ENCODE data around the gene ALPI. TPM values are rescaled to one million over a fixed set of nuclear protein-coding genes. Genes with fewer than 3 reads are reported as not detected.

ALPI gene
- total RNA-seq, 1 experiment from 2014 or later, result not detected

DNA sequence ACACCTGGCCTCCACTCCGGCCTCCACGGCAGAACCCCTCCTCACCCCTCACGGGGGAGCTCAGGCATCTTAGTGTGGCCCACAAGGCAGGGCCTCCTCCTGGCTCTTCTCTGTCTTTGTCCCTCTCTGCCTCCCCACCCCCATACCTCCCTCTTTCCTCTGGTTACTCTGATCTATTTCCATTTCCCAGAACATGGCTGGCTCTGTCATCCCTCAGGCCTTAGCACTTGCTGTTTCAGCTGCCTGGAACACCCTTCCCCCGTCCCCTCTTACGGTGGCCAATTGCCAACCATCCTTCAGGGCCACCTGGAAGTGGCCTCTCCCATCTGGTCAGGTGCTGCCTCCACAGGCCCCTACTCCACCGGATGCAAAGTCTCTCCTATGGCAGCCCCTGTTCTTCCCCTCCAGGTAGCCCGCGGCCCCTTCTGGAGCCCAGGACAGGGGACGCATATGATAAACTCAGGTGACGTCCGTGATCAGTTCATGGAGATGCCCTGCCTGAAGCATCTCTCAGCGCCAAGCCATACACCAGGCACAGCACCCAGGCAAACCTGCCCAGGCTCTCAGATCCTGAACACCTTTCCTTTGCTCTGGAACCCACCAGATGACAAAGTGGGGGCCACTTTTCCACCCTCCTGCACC, 35.3 kb downstream of the ALPI start (continued):
- TF ChIP-seq, protein P1, sequence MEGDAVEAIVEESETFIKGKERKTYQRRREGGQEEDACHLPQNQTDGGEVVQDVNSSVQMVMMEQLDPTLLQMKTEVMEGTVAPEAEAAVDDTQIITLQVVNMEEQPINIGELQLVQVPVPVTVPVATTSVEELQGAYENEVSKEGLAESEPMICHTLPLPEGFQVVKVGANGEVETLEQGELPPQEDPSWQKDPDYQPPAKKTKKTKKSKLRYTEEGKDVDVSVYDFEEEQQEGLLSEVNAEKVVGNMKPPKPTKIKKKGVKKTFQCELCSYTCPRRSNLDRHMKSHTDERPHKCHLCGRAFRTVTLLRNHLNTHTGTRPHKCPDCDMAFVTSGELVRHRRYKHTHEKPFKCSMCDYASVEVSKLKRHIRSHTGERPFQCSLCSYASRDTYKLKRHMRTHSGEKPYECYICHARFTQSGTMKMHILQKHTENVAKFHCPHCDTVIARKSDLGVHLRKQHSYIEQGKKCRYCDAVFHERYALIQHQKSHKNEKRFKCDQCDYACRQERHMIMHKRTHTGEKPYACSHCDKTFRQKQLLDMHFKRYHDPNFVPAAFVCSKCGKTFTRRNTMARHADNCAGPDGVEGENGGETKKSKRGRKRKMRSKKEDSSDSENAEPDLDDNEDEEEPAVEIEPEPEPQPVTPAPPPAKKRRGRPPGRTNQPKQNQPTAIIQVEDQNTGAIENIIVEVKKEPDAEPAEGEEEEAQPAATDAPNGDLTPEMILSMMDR (IDR thresholded peaks at IDR 0.05 in 2 of 3, conservative IDR thresholded peaks at IDR 0.05 in 1 of 3; ENCODE audit: borderline replicate concordance in 1 of 3, insufficient read depth in 1 of 3, low read depth in 2 of 3, low read length in 2 of 3), result no peak
- TF ChIP-seq, protein P2, sequence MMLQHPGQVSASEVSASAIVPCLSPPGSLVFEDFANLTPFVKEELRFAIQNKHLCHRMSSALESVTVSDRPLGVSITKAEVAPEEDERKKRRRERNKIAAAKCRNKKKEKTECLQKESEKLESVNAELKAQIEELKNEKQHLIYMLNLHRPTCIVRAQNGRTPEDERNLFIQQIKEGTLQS (IDR thresholded peaks at IDR 0.05), result no peak
- TF ChIP-seq EZH2 (IDR thresholded peaks at IDR 0.05) (no peak), JUND (IDR thresholded peaks at IDR 0.05) (no peak)

DNA sequence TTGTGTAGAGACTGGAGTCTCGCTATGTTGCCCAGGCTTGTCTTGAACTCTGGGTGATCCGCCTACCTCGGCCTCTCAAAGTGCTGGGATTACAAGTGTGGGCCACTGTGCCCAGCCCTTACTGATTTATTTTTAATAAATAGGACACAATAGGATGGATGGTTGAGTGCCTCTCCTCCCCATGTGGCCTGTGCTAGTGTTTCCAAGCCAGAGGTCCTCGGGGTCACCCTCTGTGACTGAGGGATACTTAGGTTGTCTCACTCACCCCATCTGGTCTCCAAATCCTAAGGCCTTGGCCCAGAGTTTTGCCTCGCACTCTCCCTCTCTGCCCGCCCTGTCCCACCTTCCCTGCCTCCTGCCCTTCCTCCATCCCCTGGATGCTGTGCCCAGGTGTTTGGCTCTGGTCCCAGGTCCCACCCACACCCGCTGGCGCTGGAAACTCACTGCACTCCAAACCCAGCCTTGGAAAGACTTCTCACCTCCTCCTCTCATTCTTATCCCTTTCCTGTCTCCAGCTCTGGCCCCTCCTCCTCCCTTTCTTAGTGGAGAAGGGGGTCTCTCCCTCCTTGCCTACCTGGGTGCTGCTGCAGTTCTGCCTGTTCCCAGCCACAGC, 36.4 kb downstream of the ALPI start:
- no peak overlapping the region for H3K27ac ChIP-seq (ENCODE audit: low read depth, low read length)
- no peak overlapping the region for H3K9ac ChIP-seq (ENCODE audit: low read length)
- no peak for DNase-seq (ENCODE audit: low read depth, low spot score)
- H3K79me2 ChIP-seq (ENCODE audit: insufficient read depth, low read length), result no peaks in the 10 kb centered on the region
- no peak for ATAC-seq
- H3K36me3 ChIP-seq (ENCODE audit: control insufficient read depth in 1 of 2, insufficient read depth in 2 of 2, low read length in 2 of 2), result no peaks in the 10 kb centered on the region
- H3K4me2 ChIP-seq (ENCODE audit: low read length), result no peak overlapping the region
- H3K9me2 ChIP-seq (ENCODE audit: insufficient read depth), result no peaks in the 10 kb centered on the region
- ChIA-PET CTCF (no interaction called here), RAD21 (ENCODE audit: low non-redundant PET in 1 of 2, low total read pairs in 2 of 2, uncharacterized antibody in 2 of 2, unreplicated experiment in 2 of 2) (no interaction called here), POLR2A (no interaction called here)
- H3K4me1 ChIP-seq (ENCODE audit: control insufficient read depth in 1 of 2, insufficient read depth in 2 of 2, low read length in 2 of 2), result 0 out of 4 replicates have a peak, but pooled peaks cover 0 to 4% of the 10 kb centered on the region in 2 experiments
- TF ChIP-seq POLR2AphosphoS5 (IDR thresholded peaks at IDR 0.05; ENCODE audit: low read depth, low read length) (no peak), SIN3A (IDR thresholded peaks at IDR 0.05; ENCODE audit: low read depth) (no peak), EGR1 (IDR thresholded peaks at IDR 0.05; ENCODE audit: low read depth) (no peak), ZFX (IDR thresholded peaks at IDR 0.05) (no peak), ZNF274 (IDR thresholded peaks at IDR 0.05; ENCODE audit: low read depth, low read length) (no peak), YY1 (IDR thresholded peaks at IDR 0.05; ENCODE audit: extremely low read depth, insufficient replicate concordance, low read depth, low read length) (no peak), RAD21 (IDR thresholded peaks at IDR 0.05; ENCODE audit: low read depth) (no peak), EZH2 (IDR thresholded peaks at IDR 0.05) (no peak), ELF1 (IDR thresholded peaks at IDR 0.05; ENCODE audit: borderline replicate concordance, low read depth) (no peak), SRF (IDR thresholded peaks at IDR 0.05; ENCODE audit: low read depth) (no peak)
- TF ChIP-seq, protein P3, sequence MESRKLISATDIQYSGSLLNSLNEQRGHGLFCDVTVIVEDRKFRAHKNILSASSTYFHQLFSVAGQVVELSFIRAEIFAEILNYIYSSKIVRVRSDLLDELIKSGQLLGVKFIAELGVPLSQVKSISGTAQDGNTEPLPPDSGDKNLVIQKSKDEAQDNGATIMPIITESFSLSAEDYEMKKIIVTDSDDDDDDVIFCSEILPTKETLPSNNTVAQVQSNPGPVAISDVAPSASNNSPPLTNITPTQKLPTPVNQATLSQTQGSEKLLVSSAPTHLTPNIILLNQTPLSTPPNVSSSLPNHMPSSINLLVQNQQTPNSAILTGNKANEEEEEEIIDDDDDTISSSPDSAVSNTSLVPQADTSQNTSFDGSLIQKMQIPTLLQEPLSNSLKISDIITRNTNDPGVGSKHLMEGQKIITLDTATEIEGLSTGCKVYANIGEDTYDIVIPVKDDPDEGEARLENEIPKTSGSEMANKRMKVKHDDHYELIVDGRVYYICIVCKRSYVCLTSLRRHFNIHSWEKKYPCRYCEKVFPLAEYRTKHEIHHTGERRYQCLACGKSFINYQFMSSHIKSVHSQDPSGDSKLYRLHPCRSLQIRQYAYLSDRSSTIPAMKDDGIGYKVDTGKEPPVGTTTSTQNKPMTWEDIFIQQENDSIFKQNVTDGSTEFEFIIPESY (IDR thresholded peaks at IDR 0.05; ENCODE audit: extremely low read depth, insufficient replicate concordance, low read length), result no peak
- TF ChIP-seq, protein P2 (IDR thresholded peaks at IDR 0.05), result no peak
- TF ChIP-seq, protein P4, sequence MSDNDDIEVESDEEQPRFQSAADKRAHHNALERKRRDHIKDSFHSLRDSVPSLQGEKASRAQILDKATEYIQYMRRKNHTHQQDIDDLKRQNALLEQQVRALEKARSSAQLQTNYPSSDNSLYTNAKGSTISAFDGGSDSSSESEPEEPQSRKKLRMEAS (IDR thresholded peaks at IDR 0.05), result no peak
- TF ChIP-seq, protein P1 (IDR thresholded peaks at IDR 0.05 in 2 of 3, conservative IDR thresholded peaks at IDR 0.05 in 1 of 3; ENCODE audit: borderline replicate concordance in 1 of 3, insufficient read depth in 1 of 3, low read depth in 2 of 3, low read length in 2 of 3), result no peak
- intact Hi-C loops (cut with micrococcal nuclease), result no loop called here
- H4K20me1 ChIP-seq (ENCODE audit: insufficient read depth), result no peaks in the 10 kb centered on the region
- no peak overlapping the region for H2AFZ ChIP-seq (ENCODE audit: low read depth, low read length, poor library complexity, severe bottlenecking)
- no peaks in the 10 kb centered on the region for H3K9me3 ChIP-seq (ENCODE audit: control insufficient read depth in 1 of 2, insufficient read depth in 1 of 2, low read depth in 1 of 2, low read length in 2 of 2)
- no peak overlapping the region for H3K4me3 ChIP-seq (replicated peaks in 1 of 2; ENCODE audit: low read depth in 1 of 2, low read length in 2 of 2)
- BruUV-seq (replicated peaks), result no TSS peak
- no peaks in the 10 kb centered on the region for H3K27me3 ChIP-seq (ENCODE audit: insufficient read depth, low read length)

Measured in HCT116 (cell line).